ENCODE measurements around the gene ZNRD2.

GRCh38 chr11:65537620-65538231, 32.6 kb upstream of the ZNRD2 start:
- TF ChIP-seq CTCF (IDR thresholded peaks at IDR 0.05): no peak
- TF ChIP-seq POLR2A (IDR thresholded peaks at IDR 0.05): no peak
